ENCODE data around the gene TULP3.

TULP3 gene

GRCh38 chr12:2877953-2878732 is 12.5 kb upstream of the TULP3 start:
- no peak for DNase-seq

DNA sequence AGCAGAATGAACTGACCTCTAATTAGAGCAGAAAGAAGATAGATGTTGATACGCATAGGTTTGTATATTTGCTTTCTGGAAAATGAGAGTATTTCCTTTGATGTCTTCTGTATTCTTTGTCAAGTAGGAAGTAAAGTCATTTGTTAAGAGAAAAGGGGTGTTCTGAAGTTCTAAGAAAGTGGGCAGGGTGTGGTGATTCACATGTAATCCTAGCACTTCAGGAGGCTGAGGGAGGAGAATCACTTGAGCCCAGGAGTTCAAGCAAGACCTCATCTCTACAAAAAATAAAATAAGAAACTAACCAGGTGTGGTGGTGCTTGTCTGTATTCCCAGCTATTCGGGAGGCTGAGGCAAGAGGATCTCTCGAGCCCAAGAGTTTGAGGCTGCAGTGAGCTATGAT is 10.8 kb upstream of the TULP3 start:
- DNase-seq, result no peak

DNA sequence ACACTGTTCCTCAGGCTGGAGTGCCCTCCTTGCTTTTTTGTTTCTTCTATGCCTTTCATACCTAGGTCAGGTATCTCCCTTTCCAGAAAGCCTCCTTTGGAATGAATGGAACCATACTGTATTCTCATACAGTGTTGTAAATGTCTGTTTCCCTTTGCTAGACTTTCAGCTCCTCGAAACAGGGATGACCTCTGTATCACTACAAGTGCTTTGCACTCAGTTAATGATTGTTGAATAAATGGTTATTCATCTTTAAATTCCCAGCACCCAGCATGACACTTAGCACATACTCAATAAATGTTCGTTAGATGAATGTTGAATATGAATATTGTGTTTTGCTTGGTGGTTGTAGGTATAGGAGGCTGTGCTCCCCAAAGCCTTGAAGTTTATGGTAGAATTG is 5.9 kb upstream of the TULP3 start:
- DNase-seq, result no peak

- no peak for DNase-seq
Observed at GRCh38 chr12:2886768-2887450, 3.8 kb upstream of the TULP3 start.

GRCh38 chr12:2890001-2890387 is 697 bp upstream of the TULP3 start:
- DNase-seq, result no peak

DNA sequence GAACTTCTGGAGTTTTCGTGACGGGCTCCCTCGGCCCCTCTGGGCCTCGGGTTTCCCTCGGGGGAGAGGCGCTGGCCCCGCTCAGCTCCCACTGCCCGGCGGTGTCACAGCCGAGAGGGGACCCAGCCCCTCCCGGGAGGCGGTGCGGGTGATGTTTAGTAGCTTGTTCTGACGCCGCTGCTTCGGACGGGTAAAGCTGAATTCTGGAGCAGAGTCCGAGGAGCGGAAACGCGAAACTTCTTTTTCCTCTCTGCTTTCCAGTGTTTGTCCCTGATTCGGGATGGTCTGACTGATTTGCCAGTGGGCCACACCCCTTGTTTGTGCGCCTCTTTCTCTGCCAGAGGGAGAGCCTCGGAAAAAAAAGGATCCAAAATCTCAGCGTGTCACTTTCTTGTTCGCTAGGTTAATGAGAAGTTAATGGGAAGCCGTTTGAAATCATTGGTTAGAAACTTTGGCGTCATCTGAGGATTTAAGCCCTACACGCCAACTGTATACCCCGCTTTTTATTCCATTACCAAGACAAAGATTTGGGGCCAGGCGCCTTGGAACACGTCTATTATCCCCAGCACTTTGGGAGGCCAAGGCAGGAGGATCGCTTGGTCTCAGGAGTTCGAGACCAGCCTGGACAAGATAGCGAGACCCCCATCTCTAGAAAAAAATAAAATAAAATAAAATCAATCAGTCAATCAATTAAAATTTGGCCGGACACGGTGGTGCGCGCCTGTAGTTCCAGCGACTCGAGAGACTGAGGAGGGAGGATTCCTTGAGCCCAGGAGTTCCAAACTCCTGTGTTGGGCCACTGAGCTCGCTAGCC is 756 bp downstream of the TULP3 start:
- DNase-seq, result peak; percentile 14

GRCh38 chr12:2892246-2892645 is 1.6 kb downstream of the TULP3 start:
- no peak for DNase-seq

DNA sequence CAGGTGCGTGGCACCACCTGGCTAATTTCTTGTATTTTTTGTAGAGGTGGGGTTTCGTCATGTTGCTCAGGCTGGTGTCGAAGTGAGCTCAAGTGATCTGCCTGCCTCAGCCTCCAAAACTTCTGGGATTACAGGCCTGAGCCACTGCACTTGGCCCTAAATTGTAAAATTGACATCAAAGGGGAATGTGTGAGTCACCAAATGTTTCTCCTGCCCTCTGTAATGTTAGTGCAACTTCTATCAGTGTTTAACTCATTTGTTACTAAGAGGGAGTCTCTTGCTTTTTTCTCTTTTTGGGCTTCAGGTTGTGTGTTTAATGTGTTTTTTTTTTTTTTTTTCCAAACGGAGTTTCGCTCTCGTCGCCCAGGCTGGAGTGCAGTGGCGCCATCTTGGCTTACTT is 2.3 kb downstream of the TULP3 start:
- no peak for DNase-seq

DNA sequence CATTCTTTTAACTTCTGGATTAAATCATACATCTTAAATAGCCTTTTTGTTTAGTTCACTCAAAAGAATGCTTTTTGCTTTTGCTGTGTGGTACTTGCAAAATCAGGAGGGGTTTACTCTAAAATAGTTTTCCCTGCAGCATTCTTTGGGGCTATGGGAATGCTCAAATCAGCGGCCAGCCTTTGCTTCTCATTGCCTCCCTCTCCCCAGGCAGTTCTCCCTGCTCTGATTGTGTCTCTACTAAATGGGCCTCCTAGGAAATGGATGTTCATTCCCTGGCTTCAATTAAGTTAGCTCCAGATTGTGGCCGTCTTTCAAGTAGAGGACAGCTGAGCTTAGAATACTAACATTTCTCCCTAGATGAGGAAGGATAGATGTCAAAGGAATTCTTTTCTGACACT is 4.4 kb downstream of the TULP3 start:
- no peak for DNase-seq

DNA sequence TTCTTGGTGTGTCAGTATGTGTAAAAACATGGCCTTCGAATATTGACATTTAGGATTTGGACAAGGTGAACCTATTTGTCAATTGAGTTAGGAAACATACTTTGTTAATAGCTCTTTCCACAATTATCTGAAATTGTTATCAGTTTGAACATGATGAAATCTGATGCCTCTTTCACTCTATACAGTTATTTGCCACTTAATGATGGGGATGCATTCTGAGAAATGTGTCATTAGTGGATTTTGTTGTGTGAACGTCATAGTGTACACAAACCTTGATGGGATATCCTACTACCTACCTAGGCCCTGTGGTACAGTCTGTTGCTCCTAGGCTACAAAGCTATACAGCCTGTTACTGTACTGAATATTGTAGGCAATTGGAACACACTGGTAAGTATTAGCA is 4.8 kb downstream of the TULP3 start:
- no peak for DNase-seq

GRCh38 chr12:2897418-2897817 is 6.7 kb downstream of the TULP3 start:
- DNase-seq, result no peak

- no peak for DNase-seq
Observed at GRCh38 chr12:2900642-2901041, 10.0 kb downstream of the TULP3 start.

DNA sequence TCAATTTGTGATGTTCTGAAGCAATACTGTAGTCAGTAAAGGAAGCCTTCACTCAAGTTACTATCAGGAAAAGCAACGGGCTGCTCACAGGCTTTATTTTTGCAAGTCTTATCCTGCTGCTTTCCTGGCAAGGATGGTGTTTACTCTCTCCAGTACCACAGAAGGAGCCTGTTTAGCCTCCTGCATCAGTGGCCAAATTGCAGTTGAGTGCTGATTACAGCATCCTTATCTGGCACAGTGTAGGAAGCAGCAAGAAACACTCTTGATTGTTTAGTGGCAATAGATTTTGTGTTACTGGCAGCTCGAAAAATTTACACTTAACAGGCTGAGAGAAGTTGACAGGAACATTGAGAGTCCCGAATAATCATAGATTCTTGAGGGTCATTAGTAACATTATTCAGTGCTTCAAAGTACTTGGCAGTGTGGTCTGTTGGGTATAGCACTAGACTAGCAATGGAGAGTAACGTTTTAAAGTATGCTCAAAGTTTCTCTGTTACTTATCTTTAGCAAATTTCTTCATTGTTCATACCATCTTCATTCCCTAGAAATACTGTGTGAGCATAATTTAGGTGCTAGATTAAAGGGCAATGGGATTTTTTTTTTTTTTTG is 11.7 kb downstream of the TULP3 start:
- peak; percentile 24 for DNase-seq

DNA sequence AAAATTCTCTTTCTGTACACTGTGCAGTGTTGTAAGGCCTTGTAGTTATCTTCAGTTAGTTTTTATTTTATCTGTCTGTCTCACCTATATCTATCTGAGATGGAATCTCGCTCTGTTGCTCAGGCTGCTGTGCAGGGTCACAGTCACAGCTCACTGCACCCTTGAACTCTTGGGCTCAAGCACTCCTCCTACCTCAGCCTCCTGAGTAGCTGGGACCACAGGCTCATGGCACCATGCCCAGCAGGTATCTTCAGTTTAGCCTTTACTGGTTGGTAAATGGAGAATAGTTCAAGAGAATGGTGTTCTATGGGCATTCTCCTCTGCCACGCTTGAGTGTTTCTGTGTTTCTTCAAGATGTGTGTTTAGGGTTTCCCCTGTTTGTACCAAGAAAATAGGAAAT is 13.6 kb downstream of the TULP3 start:
- no peak for DNase-seq

DNA sequence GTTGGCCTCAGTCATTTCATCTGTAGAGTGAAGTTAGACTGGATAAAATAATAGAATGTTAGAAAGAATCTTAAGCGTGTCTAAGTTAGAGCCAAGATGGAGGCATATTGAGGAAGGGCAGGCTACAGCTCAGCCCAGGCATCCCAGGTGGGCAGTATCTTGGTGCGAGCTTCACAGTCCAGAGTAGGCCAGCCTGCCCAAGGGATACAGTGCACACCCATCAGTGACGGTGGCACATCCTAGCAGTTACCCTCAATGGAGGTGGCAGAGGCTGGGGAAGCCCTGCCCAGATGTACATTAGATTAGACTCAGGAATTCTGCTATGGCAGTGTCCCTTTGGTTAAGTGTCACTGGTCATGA is 21.5 kb downstream of the TULP3 start:
- no peak for DNase-seq

- DNase-seq, result no peak
Observed at GRCh38 chr12:2919249-2919648, 28.6 kb downstream of the TULP3 start.

GRCh38 chr12:2922329-2922728 is 31.6 kb downstream of the TULP3 start:
- no peak for DNase-seq

DNA sequence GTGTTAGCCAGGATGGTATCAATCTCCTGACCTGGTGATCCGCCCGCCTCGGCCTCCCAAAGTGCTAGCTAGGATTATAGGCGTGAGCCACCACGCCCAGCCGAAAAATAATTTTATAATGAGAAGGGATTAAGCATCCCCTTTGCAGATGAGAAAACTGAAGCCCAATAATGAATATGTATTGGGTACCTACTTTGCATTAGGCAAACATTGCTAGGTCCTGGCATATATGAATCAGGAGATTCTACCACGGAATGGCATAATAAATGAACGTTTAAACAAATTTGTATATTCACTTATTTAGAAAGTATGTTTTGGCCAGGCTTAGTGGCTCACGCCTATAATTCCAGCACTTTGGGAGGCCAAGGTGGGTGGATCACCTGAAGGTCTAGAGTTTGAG is 32.4 kb downstream of the TULP3 start:
- DNase-seq, result no peak

GRCh38 chr12:2924019-2924418 is 33.3 kb downstream of the TULP3 start:
- no peak for DNase-seq

- no peak for DNase-seq
Observed at GRCh38 chr12:2925322-2925995, 34.8 kb downstream of the TULP3 start.

DNA sequence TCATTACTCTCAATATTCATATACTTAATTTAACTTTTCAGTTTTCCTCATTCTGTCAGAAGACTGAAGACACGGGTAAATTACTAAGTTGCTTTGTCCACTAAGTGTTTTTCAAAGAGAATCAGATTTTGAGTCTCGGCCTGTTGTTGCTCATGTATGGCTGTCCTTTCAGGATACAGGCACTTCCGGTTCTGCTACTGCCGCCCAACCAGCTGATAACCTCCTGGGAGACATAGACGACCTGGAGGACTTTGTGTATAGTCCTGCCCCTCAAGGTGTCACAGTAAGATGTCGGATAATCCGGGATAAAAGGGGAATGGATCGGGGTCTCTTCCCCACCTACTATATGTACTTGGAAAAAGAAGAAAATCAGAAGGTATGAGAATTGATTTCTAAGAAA is 40.2 kb downstream of the TULP3 start:
- DNase-seq, result no peak

DNA sequence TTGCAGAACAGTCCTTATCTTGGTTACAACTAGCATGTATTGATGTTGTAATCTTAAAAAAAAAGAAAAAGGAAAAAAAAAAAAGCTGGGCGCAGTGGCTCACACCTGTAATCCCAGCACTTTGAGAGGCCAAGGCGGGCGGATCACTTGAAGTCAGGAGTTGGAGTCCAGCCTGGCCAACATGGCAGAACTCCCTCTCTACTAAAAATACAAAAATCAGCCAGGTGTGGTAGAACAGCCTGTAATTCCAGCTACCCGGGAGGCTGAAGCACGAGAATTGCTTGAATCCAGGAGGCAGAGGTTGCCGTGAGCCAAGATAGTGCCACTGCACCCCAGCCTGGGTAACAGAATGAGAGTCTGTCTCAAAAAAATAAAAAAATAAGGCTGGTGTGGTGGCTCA is 42.9 kb downstream of the TULP3 start:
- no peak for DNase-seq

DNA sequence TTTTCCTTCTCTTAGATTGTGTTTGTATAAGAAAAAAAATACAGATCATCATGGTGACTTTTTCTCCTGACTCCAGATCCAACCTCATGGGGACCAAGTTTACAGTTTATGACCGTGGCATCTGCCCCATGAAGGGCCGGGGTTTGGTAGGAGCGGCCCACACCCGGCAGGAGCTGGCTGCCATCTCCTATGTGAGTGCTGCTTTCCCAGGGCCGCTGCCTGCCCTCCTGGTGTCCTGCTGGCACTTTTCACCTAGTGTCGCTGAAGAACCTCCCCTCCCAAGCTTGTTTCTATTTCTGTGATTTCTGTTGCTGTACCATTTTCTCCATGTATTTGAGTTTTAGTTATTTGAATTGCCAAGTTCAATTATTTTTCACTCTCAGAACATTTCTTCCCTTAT is 43.7 kb downstream of the TULP3 start:
- no peak for DNase-seq

All from NCI-H2227 treated with DMSO at 0.1 percent for 48 hours (cell line).